HG02870 (cell line): ENCODE measurements around the gene CCL20.
"Not testable (repeated sequence)": the region's sequence is repeated elsewhere in the genome, so short reads cannot be mapped to it uniquely, and the experiment has no call there.

Experiments used
- ATAC-seq: cut with Tn5 transposase; IDR thresholded peaks from one replicate; pipeline ENCODE4 v1.9.1; 2021; ENCODE audit warnings: mild to moderate bottlenecking, moderate library complexity; ENCODE audit not compliant: unreplicated experiment

CCL20 gene

GRCh38 chr2:227813562-227814353, at the start of gene CCL20:
TSS of gene CCL20 (plus strand) at chr2:227813842. CDS start at chr2:227813912, 70 bp downstream.
- no peak for ATAC-seq

DNA sequence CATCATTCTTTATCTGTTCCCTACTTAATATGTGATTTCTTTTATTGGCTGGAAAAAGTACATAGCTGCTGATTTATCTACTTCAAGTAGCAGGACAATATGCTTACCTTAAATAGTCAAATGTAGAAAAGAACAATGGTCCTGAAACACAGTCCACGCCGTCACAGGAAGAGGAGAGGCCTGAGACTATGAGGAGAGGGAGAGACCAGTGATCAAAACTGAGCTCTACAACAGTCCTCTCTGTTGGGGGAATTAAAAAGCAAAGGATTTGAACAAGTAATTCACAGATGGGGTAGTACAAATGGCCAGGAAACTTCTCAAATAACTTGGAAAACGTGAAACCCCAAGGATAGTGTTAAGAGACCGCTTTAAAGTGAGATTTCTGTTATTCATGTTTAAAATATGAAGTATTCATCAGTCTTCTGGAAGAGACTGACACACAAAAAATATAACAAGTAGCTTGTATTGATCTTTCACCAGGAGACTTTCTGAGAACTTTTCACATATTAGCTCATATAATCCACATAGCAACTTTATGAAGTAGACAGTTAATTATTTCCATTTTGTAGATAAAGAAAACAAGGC, 47.8 kb upstream of the CCL20 start:
- no peak for ATAC-seq

DNA sequence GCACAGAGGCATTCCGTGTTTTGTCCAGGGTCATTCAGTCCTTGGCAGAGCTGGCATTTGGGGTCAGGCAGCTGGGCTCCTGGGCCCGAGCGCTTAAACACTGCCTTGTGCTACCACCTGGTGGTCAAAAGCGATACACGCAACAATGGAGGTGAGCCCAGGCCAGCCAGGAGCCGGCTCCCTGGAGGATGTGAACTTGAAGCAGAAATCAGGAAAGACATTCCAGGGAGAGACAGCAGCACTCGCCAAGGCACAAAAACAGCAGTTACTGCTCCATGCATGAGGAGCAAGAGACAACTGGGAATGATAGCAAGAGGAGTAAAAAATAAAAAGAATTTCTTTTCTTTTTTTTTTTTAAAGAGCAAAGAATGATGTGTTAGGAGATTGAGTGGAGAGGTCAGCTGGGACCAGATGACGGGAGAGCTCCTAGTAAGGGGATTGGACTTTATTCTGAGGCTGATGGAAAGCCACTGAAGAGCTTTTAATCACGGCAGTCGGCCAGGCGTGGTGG, 47.2 kb upstream of the CCL20 start:
- ATAC-seq = peak; percentile 99

DNA sequence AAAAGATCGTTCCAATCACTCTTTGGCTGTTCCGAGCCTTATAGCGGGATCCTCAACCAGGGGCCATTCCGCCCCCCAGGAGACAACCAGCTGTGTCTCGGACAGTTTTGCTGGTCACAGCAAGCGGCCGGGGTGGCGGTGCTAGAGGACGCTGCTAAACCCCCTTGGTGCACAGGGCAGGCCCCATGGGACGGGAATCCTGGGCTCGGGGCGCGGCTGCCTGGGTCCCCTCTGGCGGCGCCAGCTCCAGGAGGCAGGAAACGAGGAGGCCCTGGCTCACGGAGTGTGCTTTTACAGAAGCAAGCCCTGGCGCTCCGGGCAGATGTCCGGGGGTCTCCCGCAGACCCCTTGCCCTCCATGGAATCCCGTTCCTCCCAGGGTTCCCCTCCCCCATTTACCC, 45.8 kb upstream of the CCL20 start:
- no peak for ATAC-seq

GRCh38 chr2:227772197-227772661, 41.4 kb upstream of the CCL20 start:
- ATAC-seq = no peak

GRCh38 chr2:227772932-227773331, 40.7 kb upstream of the CCL20 start:
- no peak for ATAC-seq

DNA sequence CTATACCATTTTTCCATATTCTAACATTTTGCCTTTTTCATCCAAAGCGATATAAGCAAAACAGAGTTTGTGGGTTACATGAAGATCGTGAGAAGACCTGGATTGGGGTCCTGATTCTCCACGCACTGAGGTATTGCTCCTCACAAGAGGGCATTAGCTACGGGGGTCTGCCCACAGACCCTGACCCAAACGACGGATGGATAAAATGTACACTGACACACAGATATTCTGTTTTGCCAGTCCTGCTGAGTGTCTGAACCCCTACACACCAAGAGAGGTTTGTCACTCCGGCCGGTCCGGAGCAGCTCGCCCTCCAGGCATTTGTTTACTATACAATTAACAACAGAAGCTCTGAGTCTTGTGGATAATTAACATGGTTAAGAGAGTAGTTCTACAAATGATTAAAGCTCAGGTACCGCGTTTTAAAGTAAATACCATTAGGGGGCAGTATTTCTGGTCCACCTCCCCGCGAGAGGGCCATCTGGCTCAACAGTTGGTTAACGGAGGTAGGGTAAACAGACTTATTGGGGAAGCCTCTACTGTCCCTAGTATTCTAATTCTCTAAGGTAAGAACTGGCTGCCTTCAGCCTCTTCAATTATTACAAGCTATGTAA, 39.5 kb upstream of the CCL20 start:
- ATAC-seq = no peak

GRCh38 chr2:227774895-227775842, 38.5 kb upstream of the CCL20 start:
- ATAC-seq = no peak

GRCh38 chr2:227780981-227781615, 32.5 kb upstream of the CCL20 start:
- ATAC-seq = no peak

GRCh38 chr2:227781841-227782240, 31.8 kb upstream of the CCL20 start:
- ATAC-seq = no peak

DNA sequence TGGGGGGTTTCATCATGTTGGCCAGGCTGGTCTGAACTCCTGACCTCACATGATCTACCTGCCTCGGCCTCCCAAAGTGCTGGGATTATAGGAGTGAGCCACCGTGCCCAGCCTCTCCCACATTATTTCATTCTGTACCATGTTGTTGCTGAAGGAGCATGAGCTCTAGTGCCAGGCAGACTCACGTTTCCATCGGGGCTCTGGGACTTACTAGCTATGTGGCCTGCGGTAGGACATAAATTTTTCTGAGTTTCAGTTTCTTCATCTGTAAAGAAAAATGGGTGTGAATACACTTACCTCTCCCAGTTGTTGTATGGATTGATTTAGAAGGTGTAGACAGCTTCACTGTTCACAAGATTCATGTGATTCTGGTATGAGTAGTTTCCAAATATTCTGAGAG, 30.8 kb upstream of the CCL20 start:
- ATAC-seq = no peak

DNA sequence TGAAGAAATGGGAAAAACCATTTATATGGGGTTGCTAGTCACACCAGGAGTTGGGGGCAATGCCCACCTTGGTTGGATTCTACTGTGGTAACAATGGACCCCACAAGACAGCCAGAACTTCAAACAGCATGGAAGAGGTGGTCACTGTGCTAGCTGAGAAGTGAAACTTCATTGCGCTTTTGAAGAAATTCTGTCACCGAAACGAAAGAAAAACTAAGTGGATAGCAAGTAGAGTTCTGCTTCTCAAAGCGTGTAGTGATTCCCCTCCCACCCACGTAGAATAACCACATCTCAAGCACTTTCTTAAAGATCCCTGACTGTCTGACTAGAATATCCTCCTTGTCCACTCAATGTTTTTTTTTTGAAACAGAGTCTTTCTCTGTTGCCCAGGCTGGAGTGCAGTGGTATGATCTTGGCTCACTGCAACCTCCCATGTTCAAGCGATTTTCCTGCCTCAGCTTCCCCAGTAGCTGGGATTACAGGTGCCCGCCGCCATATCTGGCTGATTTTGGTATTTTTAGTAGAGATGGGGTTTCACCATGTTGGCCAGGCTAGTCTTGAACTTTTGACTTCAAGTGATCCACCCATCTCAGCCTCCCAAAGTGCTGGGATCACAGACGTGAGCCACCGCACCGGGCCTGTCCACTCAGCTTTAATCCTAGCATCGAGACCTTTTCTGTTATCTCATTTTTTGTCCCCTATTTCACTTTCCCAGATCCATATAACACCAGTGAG, 30.1 kb upstream of the CCL20 start:
- ATAC-seq = peak; percentile 97

GRCh38 chr2:227785293-227785692, 28.3 kb upstream of the CCL20 start:
- no peak for ATAC-seq

DNA sequence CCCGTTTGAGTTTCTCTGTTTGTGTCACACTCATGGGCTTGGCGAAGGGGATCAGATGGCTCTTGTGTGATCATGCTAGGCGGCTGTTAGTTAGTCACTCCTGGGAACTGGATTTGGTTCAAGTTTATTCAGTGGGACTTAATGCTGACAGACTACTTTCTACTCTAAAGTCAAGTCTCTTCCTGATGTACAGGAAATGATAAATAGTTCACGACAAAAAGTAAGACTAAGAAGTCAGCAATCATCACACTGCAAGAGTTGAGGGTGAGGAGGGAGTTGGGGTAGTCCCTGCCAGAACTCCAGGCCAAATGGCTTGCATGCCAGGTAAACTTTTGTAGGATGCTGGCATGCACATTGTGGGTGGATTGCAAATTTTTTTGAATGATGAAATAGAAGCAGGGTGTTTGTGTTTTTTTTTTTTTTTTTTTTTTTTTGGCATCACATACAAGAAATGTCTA, 25.1 kb upstream of the CCL20 start:
- no peak for ATAC-seq

- ATAC-seq = no peak
Measured at GRCh38 chr2:227789803-227790202, 23.8 kb upstream of the CCL20 start.

DNA sequence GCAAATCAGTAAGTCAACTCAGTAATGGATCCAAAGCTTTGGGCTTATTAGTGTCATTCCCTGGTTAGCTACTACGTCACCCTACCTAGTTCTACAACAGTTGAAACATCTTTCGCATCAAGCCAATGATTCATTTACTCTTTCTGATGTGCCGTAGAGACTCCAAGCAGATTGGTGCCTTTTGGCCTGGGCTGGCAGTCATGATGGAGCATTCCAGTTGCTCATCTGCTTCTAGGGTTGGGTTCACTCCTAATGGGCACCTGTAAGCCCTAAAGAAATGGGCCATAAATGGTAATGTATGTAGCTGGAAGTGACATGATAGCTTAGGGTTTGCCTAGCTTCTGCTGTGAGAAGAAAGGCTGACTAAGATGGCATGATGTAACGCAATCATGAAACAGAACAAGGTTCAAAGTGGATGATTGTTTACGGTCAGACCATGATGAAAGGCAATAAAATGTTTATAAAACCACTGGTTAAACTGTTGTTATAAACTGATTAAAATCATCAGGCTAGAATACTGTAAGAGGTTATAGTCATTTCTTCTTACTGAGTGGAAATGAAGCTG, 20.4 kb upstream of the CCL20 start:
- ATAC-seq = no peak

DNA sequence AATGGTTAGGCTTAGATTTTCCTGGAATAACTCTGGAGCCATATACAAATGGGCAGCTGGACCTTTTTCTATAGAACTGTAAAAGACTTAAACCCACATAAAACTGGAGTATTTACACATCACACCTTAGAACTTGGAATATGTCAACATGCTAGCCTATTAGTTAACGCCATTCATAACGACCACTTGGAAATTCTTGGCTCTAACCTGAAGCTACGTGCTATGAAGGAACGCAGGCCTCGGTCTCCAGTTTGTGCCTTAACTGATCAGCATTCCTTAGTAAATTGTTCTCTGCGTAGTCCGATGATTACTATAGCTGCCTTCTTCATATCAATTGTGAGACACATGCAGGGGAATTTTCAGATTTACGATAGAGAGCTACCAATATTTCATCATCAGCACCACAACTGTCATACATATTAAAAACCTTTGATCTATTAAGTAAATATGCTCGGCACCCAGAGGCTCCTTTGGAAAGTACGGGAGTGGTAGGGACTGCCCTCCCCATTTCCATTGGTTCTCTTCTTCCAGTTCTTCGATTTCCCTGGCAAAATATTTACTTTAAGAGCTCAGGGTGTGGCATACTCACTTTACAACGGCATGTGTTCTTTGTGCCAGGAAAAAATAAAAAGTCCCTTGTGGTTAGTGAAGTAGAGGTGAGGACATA, 17.5 kb upstream of the CCL20 start:
- no peak for ATAC-seq

DNA sequence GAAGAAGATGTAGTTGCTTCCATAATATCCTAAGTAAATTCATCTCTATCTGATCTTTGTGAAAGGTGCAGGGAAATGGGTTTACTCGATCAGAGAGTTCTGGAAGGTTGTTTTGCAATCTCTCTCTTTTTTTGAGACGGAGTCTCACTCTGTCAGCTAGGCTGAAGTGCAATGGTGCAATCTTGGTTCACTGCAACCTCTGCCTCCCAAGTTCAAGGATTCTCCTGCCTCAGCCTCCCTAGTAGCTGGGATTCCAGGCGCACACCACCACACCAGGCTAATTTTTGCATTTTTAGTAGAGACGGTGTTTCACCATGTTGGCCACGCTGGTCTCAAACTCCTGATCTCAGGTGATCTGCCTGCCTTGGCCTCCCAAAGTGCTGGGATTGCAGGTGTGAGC, 16.9 kb upstream of the CCL20 start:
- ATAC-seq = not testable (repeated sequence)

DNA sequence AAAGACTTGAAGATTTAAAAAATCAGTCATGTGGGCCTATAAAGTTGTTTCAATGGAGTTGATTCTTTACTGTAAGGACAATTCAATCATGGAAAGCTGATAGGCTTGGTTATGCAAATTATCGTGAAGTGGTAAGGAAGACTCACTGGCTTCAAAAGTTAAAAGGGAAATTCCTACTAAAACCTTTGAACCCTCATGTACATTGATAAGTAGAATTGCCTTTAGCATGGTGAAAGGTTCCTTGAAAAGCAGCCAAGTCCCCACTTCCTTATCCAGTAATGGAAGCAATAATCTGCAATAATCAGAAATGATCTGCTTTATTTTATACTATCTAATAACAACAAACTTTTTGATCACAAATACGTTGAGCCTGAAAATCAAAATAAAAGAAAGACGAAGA, 14.4 kb upstream of the CCL20 start:
- ATAC-seq = no peak
